Measurements from ENCODE around the gene PTGES3L. TPM values are rescaled to one million over a fixed set of nuclear protein-coding genes. Genes with fewer than 3 reads are reported as not detected.

The PTGES3L gene
- total and polyA plus RNA-seq, 2 donors from 2014 or later = 0.85 to 1.2 TPM

DNA sequence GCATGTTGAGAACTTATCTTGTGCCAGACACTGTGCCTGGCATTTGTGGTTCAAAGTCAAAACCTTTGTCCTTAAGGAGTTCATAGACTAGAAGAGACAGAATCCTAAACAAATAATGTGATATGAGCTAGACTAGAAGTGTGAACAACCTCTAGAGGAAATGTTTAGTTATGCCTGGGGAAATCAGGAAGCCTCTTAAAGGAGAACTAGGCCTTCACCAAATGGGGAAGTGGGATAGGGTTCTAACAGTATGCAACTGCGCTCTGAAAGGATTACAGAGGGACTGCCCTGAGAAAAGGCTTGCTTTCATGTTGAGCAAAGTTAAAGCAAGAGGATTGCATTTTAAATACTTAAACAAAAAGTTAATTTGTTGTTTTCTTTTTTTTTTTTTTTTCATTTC, 5.3 kb upstream of the PTGES3L start:
- H3K4me1 ChIP-seq (ENCODE audit: control insufficient read depth in 2 of 3, insufficient read depth in 2 of 3, low read depth in 1 of 3, low read length in 3 of 3) = peaks cover 0 to 7% (median 0%) of the 10 kb centered on the region in 3 donors
- peaks cover 0 to 21% (median 19%) of the 10 kb centered on the region in 3 donors for H3K36me3 ChIP-seq (ENCODE audit: control insufficient read depth in 2 of 3, insufficient read depth in 3 of 3, low read length in 3 of 3)

GRCh38 chr17:42982266-42982665, 2.4 kb upstream of the PTGES3L start:
- TF ChIP-seq, protein P1, sequence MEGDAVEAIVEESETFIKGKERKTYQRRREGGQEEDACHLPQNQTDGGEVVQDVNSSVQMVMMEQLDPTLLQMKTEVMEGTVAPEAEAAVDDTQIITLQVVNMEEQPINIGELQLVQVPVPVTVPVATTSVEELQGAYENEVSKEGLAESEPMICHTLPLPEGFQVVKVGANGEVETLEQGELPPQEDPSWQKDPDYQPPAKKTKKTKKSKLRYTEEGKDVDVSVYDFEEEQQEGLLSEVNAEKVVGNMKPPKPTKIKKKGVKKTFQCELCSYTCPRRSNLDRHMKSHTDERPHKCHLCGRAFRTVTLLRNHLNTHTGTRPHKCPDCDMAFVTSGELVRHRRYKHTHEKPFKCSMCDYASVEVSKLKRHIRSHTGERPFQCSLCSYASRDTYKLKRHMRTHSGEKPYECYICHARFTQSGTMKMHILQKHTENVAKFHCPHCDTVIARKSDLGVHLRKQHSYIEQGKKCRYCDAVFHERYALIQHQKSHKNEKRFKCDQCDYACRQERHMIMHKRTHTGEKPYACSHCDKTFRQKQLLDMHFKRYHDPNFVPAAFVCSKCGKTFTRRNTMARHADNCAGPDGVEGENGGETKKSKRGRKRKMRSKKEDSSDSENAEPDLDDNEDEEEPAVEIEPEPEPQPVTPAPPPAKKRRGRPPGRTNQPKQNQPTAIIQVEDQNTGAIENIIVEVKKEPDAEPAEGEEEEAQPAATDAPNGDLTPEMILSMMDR (IDR thresholded peaks at IDR 0.05; ENCODE audit: borderline replicate concordance, extremely low read depth, insufficient read depth) = no peak
- no peaks in the 10 kb centered on the region for H3K27me3 ChIP-seq (ENCODE audit: control insufficient read depth, insufficient read depth, low read length)
- no peak for DNase-seq
- H3K27ac ChIP-seq (ENCODE audit: low read depth in 2 of 2, low read length in 2 of 2) = no peak overlapping the region
- no peaks in the 10 kb centered on the region for H3K9me3 ChIP-seq (ENCODE audit: control insufficient read depth in 2 of 3, insufficient read depth in 1 of 3, low read length in 3 of 3)
- H3K4me1 ChIP-seq (ENCODE audit: control insufficient read depth in 2 of 3, insufficient read depth in 2 of 3, low read depth in 1 of 3, low read length in 3 of 3) = peaks cover 0 to 16% (median 0%) of the 10 kb centered on the region in 3 donors
- no peak for FAIRE-seq
- intact Hi-C loops (cut with DNase I) = no loop called here
- H3K4me3 ChIP-seq (ENCODE audit: low read length in 3 of 3) = peak overlapping the region in 1 of 3 donors; percentile 59
- no peak overlapping the region for H3K9ac ChIP-seq (ENCODE audit: low read length in 3 of 3)
- H3K36me3 ChIP-seq (ENCODE audit: control insufficient read depth in 2 of 3, insufficient read depth in 3 of 3, low read length in 3 of 3) = peaks cover 0 to 6% (median 2%) of the 10 kb centered on the region in 3 donors

More for the DNA sequence above, 5.3 kb upstream of the PTGES3L start:
- Histone ChIP-seq H3K4me3 (ENCODE audit: low read length in 3 of 3) (no peak overlapping the region), H3K9me3 (ENCODE audit: control insufficient read depth in 2 of 3, insufficient read depth in 1 of 3, low read length in 3 of 3) (no peaks in the 10 kb centered on the region), H3K9ac (ENCODE audit: low read length in 3 of 3) (no peak overlapping the region), H3K27me3 (ENCODE audit: control insufficient read depth, insufficient read depth, low read length) (no peaks in the 10 kb centered on the region), H3K27ac (ENCODE audit: low read depth in 2 of 2, low read length in 2 of 2) (no peak overlapping the region)
- intact Hi-C loops (cut with DNase I) = no loop called here
- FAIRE-seq (no peak), DNase-seq (no peak)
- TF ChIP-seq, protein P1 (IDR thresholded peaks at IDR 0.05; ENCODE audit: borderline replicate concordance, extremely low read depth, insufficient read depth) = no peak

- FAIRE-seq (no peak), DNase-seq (peak; percentile 53 to 78 (median 69))
- Histone ChIP-seq H3K27me3 (ENCODE audit: control insufficient read depth, insufficient read depth, low read length) (no peaks in the 10 kb centered on the region), H3K27ac (ENCODE audit: low read depth in 2 of 2, low read length in 2 of 2) (peak overlapping the region; percentile 58 to 72), H3K4me3 (ENCODE audit: low read length in 3 of 3) (peak overlapping the region; percentile 59 to 92 (median 89)), H3K9ac (ENCODE audit: low read length in 3 of 3) (peak overlapping the region; percentile 41 to 76 (median 48)), H3K36me3 (ENCODE audit: control insufficient read depth in 2 of 3, insufficient read depth in 3 of 3, low read length in 3 of 3) (peaks cover 0 to 2% (median 0%) of the 10 kb centered on the region in 3 donors), H3K4me1 (ENCODE audit: control insufficient read depth in 2 of 3, insufficient read depth in 2 of 3, low read depth in 1 of 3, low read length in 3 of 3) (peaks cover 0 to 16% (median 0%) of the 10 kb centered on the region in 3 donors), H3K9me3 (ENCODE audit: control insufficient read depth in 2 of 3, insufficient read depth in 1 of 3, low read length in 3 of 3) (no peaks in the 10 kb centered on the region)
- TF ChIP-seq, protein P1 (IDR thresholded peaks at IDR 0.05; ENCODE audit: borderline replicate concordance, extremely low read depth, insufficient read depth) = no peak
- intact Hi-C loops (cut with DNase I) = no loop called here
These were observed 1.0 kb upstream of the PTGES3L start for GRCh38 chr17:42980766-42981397.

All from kidney (tissue), 14 donors.